Activated T-helper 1 cell treated with anti-CD3 and anti-CD28 coated beads, Interleukin-12 subunit alpha, Interleukin-12 subunit beta, Interleukin-2, Interleukin-4 antibody, amounts not matched to agents 30 ng/mL and 10 ng/mL and 1 ng/mL, durations not matched to agents 14 hours and 24 hours and 36 hours (primary cell): Measurements from ENCODE around the gene AGAP1. TPM values are rescaled to one million over a fixed set of nuclear protein-coding genes. Genes with fewer than 3 reads are reported as not detected.

Experiments used
- DNase-seq: peaks from one replicate; pipeline ENCODE4 v3.0.0; 2021; ENCODE audit warnings: low spot score
- H3K27ac Mint-ChIP-seq: one replicate; pipeline ENCODE4 v1.8.0; 2021; ENCODE audit warnings: mild to moderate bottlenecking, mixed read lengths
- H3K27me3 Mint-ChIP-seq: one replicate; pipeline ENCODE4 v1.8.0; 2022; ENCODE audit warnings: mild to moderate bottlenecking, moderate library complexity, mixed read lengths; ENCODE audit not compliant: insufficient read depth
- H3K36me3 Mint-ChIP-seq: one replicate; pipeline ENCODE4 v1.8.0; 2021; ENCODE audit warnings: low read depth, mixed read lengths
- H3K4me1 Mint-ChIP-seq: one replicate; pipeline ENCODE4 v1.8.0; 2021; ENCODE audit warnings: low read depth, mixed read lengths
- H3K4me3 Mint-ChIP-seq: one replicate; pipeline ENCODE4 v1.8.0; 2021; ENCODE audit warnings: mild to moderate bottlenecking, moderate library complexity, mixed read lengths
- H3K9me3 Mint-ChIP-seq: one replicate; pipeline ENCODE4 v1.8.0; 2021; ENCODE audit warnings: mixed read lengths
- intact Hi-C: fragments of 100-400 bp; cut with micrococcal nuclease; formaldehyde crosslinking; loops from one replicate; pipeline ENCODE4 v1.15.1; 2024
- total RNA-seq: library from RNA; stranded (reverse); gene quantifications from 2 replicates; pipeline ENCODE4 v1.2.3, GENCODE V29; 2022

Gene AGAP1
- total RNA-seq, 1 donor from 2014 or later, result 2.0 TPM

- no peak overlapping the region for H3K27ac Mint-ChIP-seq
- intact Hi-C loops, result loop anchor here (10.0 kb wide), 1 partner anchor 184 kb away; the partner anchor contains the start of gene AGAP1
These were observed 184.9 kb downstream of the AGAP1 start for GRCh38 chr2:235678712-235679111.

DNA sequence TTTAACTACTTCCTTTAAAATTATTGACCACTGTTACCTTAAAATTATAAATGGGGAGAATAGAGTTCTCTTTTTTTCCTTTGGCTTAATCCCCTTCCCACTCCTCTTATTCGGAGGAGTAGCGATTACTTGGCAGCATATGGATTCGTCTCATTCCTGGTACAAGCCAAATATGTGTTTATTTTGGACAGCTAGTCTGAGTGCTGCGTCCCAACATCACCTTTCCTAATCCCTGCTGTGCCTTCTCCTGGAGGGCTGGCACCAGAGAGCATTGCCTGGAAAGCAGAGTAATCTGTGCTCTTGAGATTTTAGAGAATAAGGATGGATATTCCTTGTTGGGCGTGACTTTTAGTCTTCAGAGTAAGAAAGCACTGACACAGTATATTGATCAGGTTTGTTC is 185.6 kb downstream of the AGAP1 start:
- H3K27ac Mint-ChIP-seq, result no peak overlapping the region
- H3K4me1 Mint-ChIP-seq, result no peaks in the 10 kb centered on the region
- intact Hi-C loops, result loop anchor here (10.0 kb wide), 1 partner anchor 185 kb away; the partner anchor contains the start of gene AGAP1
- peaks cover 9% of the 10 kb centered on the region for H3K27me3 Mint-ChIP-seq
- H3K9me3 Mint-ChIP-seq, result no peaks in the 10 kb centered on the region
- no peaks in the 10 kb centered on the region for H3K36me3 Mint-ChIP-seq
- no peak for DNase-seq
- H3K4me3 Mint-ChIP-seq, result no peak overlapping the region

More at GRCh38 chr2:235678712-235679111, 184.9 kb downstream of the AGAP1 start:
- no peaks in the 10 kb centered on the region for H3K9me3 Mint-ChIP-seq
- peaks cover 11% of the 10 kb centered on the region for H3K27me3 Mint-ChIP-seq
- H3K36me3 Mint-ChIP-seq, result no peaks in the 10 kb centered on the region
- no peaks in the 10 kb centered on the region for H3K4me1 Mint-ChIP-seq
- DNase-seq, result no peak
- H3K4me3 Mint-ChIP-seq, result no peak overlapping the region

DNA sequence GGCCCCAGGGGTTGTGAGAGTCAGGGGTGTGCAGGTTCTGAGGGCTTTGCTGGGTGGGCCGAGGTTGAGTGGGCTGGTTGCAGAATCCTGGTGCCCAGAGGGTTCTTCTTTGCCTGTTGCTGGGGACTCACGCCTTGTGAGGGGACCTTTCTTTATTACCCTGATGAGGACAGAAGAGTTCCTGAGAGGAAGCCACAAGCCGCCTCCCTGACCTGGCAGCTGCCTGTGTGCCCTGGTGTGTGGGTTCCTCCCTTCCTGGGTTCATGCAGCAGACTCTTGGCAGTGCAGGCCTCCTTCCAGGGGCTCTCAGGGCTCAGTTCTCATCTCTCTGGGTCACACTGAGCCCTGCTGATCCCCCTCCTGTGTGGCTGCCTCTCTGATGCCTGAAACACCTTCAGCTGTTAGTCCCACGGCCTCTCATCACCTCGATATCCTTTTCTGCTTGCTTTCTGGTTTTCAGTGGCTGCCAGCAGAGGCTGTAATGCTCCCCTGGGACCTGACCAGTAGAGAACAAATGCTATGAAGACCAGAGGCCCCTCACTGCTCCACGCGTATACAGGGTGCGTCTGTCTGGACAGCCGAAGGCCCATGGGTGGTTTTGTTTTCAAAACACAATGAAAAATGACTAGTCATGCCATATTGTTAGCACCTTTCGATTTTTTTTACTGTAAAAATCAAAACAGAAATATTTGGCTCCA is 191.3 kb downstream of the AGAP1 start:
- no peaks in the 10 kb centered on the region for H3K36me3 Mint-ChIP-seq
- DNase-seq, result no peak
- no peak overlapping the region for H3K4me3 Mint-ChIP-seq
- no peaks in the 10 kb centered on the region for H3K4me1 Mint-ChIP-seq
- no peaks in the 10 kb centered on the region for H3K9me3 Mint-ChIP-seq
- no peak overlapping the region for H3K27ac Mint-ChIP-seq
- intact Hi-C loops, result no loop called here
- H3K27me3 Mint-ChIP-seq, result peaks cover 6% of the 10 kb centered on the region

GRCh38 chr2:235688511-235689426 is 194.9 kb downstream of the AGAP1 start:
- Mint-ChIP-seq H3K9me3 (no peaks in the 10 kb centered on the region), H3K27me3 (peaks cover 4% of the 10 kb centered on the region), H3K4me1 (no peaks in the 10 kb centered on the region), H3K36me3 (no peaks in the 10 kb centered on the region), H3K27ac (no peak overlapping the region), H3K4me3 (no peak overlapping the region)
- no peak for DNase-seq
- intact Hi-C loops, result no loop called here

GRCh38 chr2:235689427-235689853 is 195.6 kb downstream of the AGAP1 start:
- Mint-ChIP-seq H3K27ac (no peak overlapping the region), H3K27me3 (peaks cover 3% of the 10 kb centered on the region), H3K9me3 (no peaks in the 10 kb centered on the region), H3K4me1 (no peaks in the 10 kb centered on the region), H3K36me3 (no peaks in the 10 kb centered on the region), H3K4me3 (no peak overlapping the region)
- no peak for DNase-seq
- intact Hi-C loops, result no loop called here

GRCh38 chr2:235690082-235690808 is 196.4 kb downstream of the AGAP1 start:
- intact Hi-C loops, result no loop called here
- Mint-ChIP-seq H3K27ac (no peak overlapping the region), H3K9me3 (no peaks in the 10 kb centered on the region), H3K4me1 (no peaks in the 10 kb centered on the region), H3K4me3 (no peak overlapping the region), H3K36me3 (no peaks in the 10 kb centered on the region), H3K27me3 (peaks cover 3% of the 10 kb centered on the region)
- DNase-seq, result no peak

DNA sequence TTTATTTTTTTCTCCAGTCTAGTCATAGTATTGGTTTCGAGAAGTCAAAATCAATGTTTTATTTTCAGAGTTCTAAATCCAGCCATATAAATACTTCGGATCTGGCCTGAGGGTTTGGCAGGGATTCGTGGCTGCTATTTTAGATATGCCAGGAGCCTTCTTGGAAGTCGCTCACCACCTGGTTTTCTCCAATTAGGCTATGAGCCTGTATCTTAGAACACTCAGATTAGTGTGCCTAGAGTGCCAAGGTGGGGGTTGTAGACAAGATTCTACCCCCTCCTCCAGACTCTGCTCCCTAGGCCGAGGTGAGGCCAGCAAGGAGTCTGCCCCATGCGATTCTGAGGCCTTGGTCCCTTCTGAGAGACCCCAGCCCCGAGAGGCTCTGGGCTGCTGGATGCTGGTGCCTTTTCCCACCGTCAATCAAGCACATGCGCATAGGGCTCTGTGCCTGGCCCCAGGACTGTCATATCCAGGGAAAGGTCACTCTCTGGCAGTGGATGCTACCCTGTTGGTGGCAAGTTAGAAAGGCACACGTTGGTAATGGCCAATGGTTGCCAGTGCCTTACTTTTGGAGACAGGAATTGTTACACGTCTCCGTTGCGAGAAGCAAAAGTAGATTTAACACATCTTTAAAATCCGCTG is 197.1 kb downstream of the AGAP1 start:
- peaks cover 3% of the 10 kb centered on the region for H3K27me3 Mint-ChIP-seq
- H3K27ac Mint-ChIP-seq, result no peak overlapping the region
- H3K4me1 Mint-ChIP-seq, result no peaks in the 10 kb centered on the region
- intact Hi-C loops, result no loop called here
- no peak for DNase-seq
- no peak overlapping the region for H3K4me3 Mint-ChIP-seq
- H3K36me3 Mint-ChIP-seq, result no peaks in the 10 kb centered on the region
- no peaks in the 10 kb centered on the region for H3K9me3 Mint-ChIP-seq

- no peak for DNase-seq
- Mint-ChIP-seq H3K9me3 (no peaks in the 10 kb centered on the region), H3K4me3 (no peak overlapping the region), H3K4me1 (no peaks in the 10 kb centered on the region), H3K27ac (no peak overlapping the region), H3K27me3 (no peaks in the 10 kb centered on the region), H3K36me3 (no peaks in the 10 kb centered on the region)
- intact Hi-C loops, result no loop called here
These were observed 198.2 kb downstream of the AGAP1 start for GRCh38 chr2:235692076-235692475.

DNA sequence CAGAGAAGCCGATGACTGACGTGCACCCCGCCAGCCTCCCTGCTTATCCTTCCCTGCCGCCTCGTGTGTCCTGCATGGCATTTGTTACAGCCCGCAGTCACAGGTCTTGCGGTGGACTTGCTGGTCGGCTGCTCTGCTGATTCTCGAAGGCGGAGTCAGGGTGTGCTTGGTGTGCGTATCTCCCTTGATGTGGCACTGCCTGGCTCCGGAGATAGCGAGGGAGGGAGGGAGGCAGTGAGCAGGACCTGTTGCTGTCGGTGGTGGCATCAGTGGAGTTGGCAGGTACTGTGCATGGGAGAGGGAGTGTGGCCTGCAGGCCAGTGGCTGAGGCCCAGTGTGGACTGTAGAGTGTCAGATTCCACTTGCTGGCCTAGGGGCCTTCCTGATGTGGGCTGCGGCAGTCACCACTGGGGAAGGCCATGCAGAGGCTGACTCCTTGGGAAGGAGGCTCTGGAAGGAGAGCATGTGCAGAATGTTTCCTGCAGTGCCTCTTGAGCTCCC is 198.9 kb downstream of the AGAP1 start:
- Mint-ChIP-seq H3K27me3 (no peaks in the 10 kb centered on the region), H3K4me3 (no peak overlapping the region), H3K27ac (no peak overlapping the region), H3K4me1 (no peaks in the 10 kb centered on the region), H3K36me3 (no peaks in the 10 kb centered on the region), H3K9me3 (no peaks in the 10 kb centered on the region)
- no peak for DNase-seq
- intact Hi-C loops, result no loop called here

DNA sequence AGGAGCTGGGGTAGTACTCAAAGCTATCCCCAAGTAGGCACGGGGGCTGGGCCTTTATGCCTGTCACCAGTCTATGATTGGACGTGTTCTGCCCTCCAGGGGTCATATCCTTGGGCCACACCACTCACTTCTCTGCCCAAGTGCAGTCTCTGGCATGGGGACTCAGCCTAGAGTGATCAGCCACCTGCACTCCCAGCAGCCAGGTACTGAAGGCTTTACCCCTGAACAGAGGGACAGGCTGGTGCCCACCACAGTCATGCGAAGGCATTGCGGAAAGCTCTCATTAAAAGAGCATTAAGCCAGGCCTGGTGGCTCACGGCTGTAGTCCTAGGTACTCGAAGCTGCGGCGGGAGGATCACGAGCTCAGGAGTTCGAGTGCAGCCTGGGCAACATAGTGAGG is 199.4 kb downstream of the AGAP1 start:
- intact Hi-C loops, result no loop called here
- Mint-ChIP-seq H3K4me3 (no peak overlapping the region), H3K27me3 (no peaks in the 10 kb centered on the region), H3K9me3 (no peaks in the 10 kb centered on the region), H3K36me3 (no peaks in the 10 kb centered on the region), H3K4me1 (no peaks in the 10 kb centered on the region), H3K27ac (no peak overlapping the region)
- DNase-seq, result no peak

DNA sequence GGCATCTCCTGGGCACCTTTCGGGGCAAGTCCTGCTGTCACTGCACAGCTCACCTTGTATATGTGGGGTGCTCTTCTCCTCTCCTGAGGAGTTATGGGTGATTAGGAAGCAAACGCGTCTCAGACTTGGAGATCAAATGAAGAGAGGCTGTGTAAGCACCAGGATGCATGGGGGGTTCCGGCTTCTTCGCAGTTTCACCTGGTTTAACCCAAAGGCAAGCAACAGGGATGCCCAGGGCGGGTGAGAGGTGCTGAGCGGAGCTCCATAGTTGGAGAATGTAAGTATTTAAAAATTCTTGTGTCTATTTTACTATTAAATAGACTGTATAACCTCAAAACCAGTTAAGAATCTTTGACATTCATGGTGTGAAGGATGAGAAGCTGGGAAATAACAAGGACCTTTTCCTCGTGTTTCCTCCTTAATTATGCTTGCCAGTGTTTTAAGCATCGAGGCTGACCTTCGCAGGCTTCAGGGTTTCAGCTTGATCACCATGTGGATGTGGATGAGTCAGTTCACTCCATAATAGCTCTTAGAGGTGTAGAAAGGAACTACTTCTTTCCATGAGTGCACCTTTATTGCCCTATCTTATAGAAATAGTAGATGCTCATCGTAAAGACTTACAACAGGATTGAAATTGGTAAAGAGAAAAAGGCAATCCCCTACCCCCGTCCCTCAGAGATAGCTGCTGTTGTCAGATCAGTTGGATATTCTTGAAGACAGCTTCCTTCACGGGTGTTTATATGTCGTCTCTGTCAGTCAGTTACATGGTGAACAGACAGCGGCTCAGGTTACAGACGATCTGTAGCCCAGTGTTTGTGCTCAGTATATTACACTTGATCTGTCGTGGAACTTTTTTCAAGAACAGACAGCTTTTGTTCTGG is 201.1 kb downstream of the AGAP1 start:
- H3K9me3 Mint-ChIP-seq, result no peaks in the 10 kb centered on the region
- H3K4me1 Mint-ChIP-seq, result no peaks in the 10 kb centered on the region
- no peak overlapping the region for H3K4me3 Mint-ChIP-seq
- no peak for DNase-seq
- peaks cover 1% of the 10 kb centered on the region for H3K27me3 Mint-ChIP-seq
- no peak overlapping the region for H3K27ac Mint-ChIP-seq
- intact Hi-C loops, result no loop called here
- H3K36me3 Mint-ChIP-seq, result no peaks in the 10 kb centered on the region

DNA sequence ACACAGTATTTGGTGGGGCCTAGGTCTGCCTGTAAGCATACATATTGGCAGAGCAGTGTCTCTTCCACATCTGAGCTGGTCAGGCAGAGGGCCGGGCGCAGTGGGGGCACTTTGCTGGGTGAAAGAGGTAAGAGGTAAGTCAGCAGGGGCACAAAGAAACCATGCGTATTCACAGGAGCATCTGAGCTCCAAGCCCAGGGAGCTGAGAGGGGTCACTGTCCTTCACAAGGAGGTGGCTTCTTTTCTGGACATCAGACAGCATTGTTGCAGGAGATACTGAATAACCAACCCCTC is 201.7 kb downstream of the AGAP1 start:
- no peak overlapping the region for H3K27ac Mint-ChIP-seq
- H3K9me3 Mint-ChIP-seq, result no peaks in the 10 kb centered on the region
- H3K36me3 Mint-ChIP-seq, result no peaks in the 10 kb centered on the region
- no peaks in the 10 kb centered on the region for H3K4me1 Mint-ChIP-seq
- DNase-seq, result no peak
- H3K4me3 Mint-ChIP-seq, result no peak overlapping the region
- intact Hi-C loops, result no loop called here
- H3K27me3 Mint-ChIP-seq, result peaks cover 1% of the 10 kb centered on the region
